ENCODE measurements around the gene PPL. TPM values are rescaled to one million over a fixed set of nuclear protein-coding genes. Genes with fewer than 3 reads are reported as not detected.

Gene PPL
- total and polyA plus RNA-seq, 9 donors = 0.53 to 18.3 (median 1.1) TPM

Other genes starting within 250 kb of the PPL start
- 26.0 TPM for gene NUDT16L1, start 243.6 kb downstream of the PPL start, total RNA-seq
- gene NUDT16L1, start 243.6 kb downstream of the PPL start, polyA plus RNA-seq (ENCODE audit: insufficient read depth in 1 of 8, insufficient read length in 8 of 8, low replicate concordance in 1 of 8) = 10 to 100 TPM; 24.9 to 32.2 (median 28.2) TPM
- gene ANKS3, start 202.9 kb downstream of the PPL start, total RNA-seq = 18.0 TPM
- gene ANKS3, start 202.9 kb downstream of the PPL start, polyA plus RNA-seq (ENCODE audit: insufficient read depth in 1 of 8, insufficient read length in 8 of 8, low replicate concordance in 1 of 8) = 10 to 100 TPM; 12.0 to 19.6 (median 16.0) TPM
- gene DNAAF8, start 202.6 kb downstream of the PPL start, total RNA-seq = 0.66 TPM
- gene DNAAF8, start 202.6 kb downstream of the PPL start, polyA plus RNA-seq (ENCODE audit: insufficient read depth in 1 of 8, insufficient read length in 8 of 8, low replicate concordance in 1 of 8) = 1 to 10 TPM in 3 of 8 donors, under 1 TPM in 5; 0.46 to 1.4 (median 0.83) TPM
- gene ZNF500, start 170.0 kb downstream of the PPL start, total RNA-seq = 10.4 TPM
- gene ZNF500, start 170.0 kb downstream of the PPL start, polyA plus RNA-seq (ENCODE audit: insufficient read depth in 1 of 8, insufficient read length in 8 of 8, low replicate concordance in 1 of 8) = 10 to 100 TPM in 4 of 8 donors, 1 to 10 TPM in 4; 9.0 to 12.9 (median 9.9) TPM
- not detected for gene SEPTIN12, start 148.8 kb downstream of the PPL start, total RNA-seq
- under 1 TPM in 1 of 8 donors, not detected in 7; 0.30 TPM for gene SEPTIN12, start 148.8 kb downstream of the PPL start, polyA plus RNA-seq (ENCODE audit: insufficient read depth in 1 of 8, insufficient read length in 8 of 8, low replicate concordance in 1 of 8)
- not detected for gene SMIM22, start 141.8 kb downstream of the PPL start, total RNA-seq
- 1 to 10 TPM in 2 of 8 donors, under 1 TPM in 2, not detected in 4; 0.31 to 3.2 (median 0.94) TPM for gene SMIM22, start 141.8 kb downstream of the PPL start, polyA plus RNA-seq (ENCODE audit: insufficient read depth in 1 of 8, insufficient read length in 8 of 8, low replicate concordance in 1 of 8)
- 8.5 TPM for gene ROGDI, start 134.5 kb downstream of the PPL start, total RNA-seq
- gene ROGDI, start 134.5 kb downstream of the PPL start, polyA plus RNA-seq (ENCODE audit: insufficient read depth in 1 of 8, insufficient read length in 8 of 8, low replicate concordance in 1 of 8) = 10 to 100 TPM; 12.8 to 17.0 (median 14.7) TPM
- 29.8 TPM for gene GLYR1, start 89.9 kb downstream of the PPL start, total RNA-seq
- 10 to 100 TPM; 49.8 to 57.1 (median 51.5) TPM for gene GLYR1, start 89.9 kb downstream of the PPL start, polyA plus RNA-seq (ENCODE audit: insufficient read depth in 1 of 8, insufficient read length in 8 of 8, low replicate concordance in 1 of 8)
- 9.9 TPM for gene UBN1, start 89.7 kb downstream of the PPL start, total RNA-seq
- gene UBN1, start 89.7 kb downstream of the PPL start, polyA plus RNA-seq (ENCODE audit: insufficient read depth in 1 of 8, insufficient read length in 8 of 8, low replicate concordance in 1 of 8) = 10 to 100 TPM; 13.4 to 24.6 (median 19.5) TPM
- 0.40 TPM for gene SEC14L5, start 21.2 kb upstream of the PPL start, total RNA-seq
- under 1 TPM; 0.55 to 1.00 (median 0.85) TPM for gene SEC14L5, start 21.2 kb upstream of the PPL start, polyA plus RNA-seq (ENCODE audit: insufficient read depth in 1 of 8, insufficient read length in 8 of 8, low replicate concordance in 1 of 8)
- 4.3 TPM for gene NAGPA, start 96.8 kb upstream of the PPL start, total RNA-seq
- gene NAGPA, start 96.8 kb upstream of the PPL start, polyA plus RNA-seq (ENCODE audit: insufficient read depth in 1 of 8, insufficient read length in 8 of 8, low replicate concordance in 1 of 8) = 1 to 10 TPM; 4.1 to 6.4 (median 5.7) TPM
- gene C16orf89, start 128.8 kb upstream of the PPL start, total RNA-seq = not detected
- gene C16orf89, start 128.8 kb upstream of the PPL start, polyA plus RNA-seq (ENCODE audit: insufficient read depth in 1 of 8, insufficient read length in 8 of 8, low replicate concordance in 1 of 8) = 1 to 10 TPM in 1 of 8 donors, under 1 TPM in 7; 0.17 to 5.4 (median 0.39) TPM
- gene ALG1, start 134.7 kb upstream of the PPL start, total RNA-seq = 13.0 TPM
- 10 to 100 TPM; 10.1 to 13.6 (median 12.2) TPM for gene ALG1, start 134.7 kb upstream of the PPL start, polyA plus RNA-seq (ENCODE audit: insufficient read depth in 1 of 8, insufficient read length in 8 of 8, low replicate concordance in 1 of 8)
- 7.0 TPM for gene EEF2KMT, start 160.6 kb upstream of the PPL start, total RNA-seq
- 10 to 100 TPM in 7 of 8 donors, 1 to 10 TPM in 1; 9.5 to 13.0 (median 11.1) TPM for gene EEF2KMT, start 160.6 kb upstream of the PPL start, polyA plus RNA-seq (ENCODE audit: insufficient read depth in 1 of 8, insufficient read length in 8 of 8, low replicate concordance in 1 of 8)

All from muscle of leg (tissue), 9 donors.